Measurements from ENCODE around the gene ADAMTS7.
"Not testable (repeated sequence)": the region's sequence is repeated elsewhere in the genome, so short reads cannot be mapped to it uniquely, and the experiment has no call there.

The ADAMTS7 gene

GRCh38 chr15:78822514-78822913, 11.2 kb upstream of the ADAMTS7 start:
- no peak for DNase-seq

DNA sequence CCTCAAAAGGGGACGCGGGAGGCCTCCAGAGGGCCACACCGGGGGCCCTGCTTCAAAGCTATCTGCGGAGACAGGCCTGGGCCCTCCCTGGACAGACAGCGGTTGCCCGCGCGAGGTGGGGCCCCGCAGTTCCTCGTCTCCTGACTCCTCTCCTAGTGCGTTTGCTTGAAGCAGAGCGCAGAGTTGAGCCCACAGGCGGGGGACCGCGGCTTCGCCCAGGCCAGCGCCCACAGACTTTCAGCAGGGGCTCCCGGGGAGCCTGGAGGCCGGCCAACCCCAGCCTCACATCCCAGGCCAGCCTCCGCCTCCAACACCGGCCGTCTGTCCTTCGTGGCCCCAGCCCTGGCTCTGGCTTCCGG, 540 bp upstream of the ADAMTS7 start:
- DNase-seq, result no peak

- no peak for DNase-seq
Observed at GRCh38 chr15:78810362-78811123, 721 bp downstream of the ADAMTS7 start.

GRCh38 chr15:78810003-78810361, 1.3 kb downstream of the ADAMTS7 start:
- DNase-seq, result no peak

GRCh38 chr15:78808550-78808949, 2.7 kb downstream of the ADAMTS7 start:
- no peak for DNase-seq

- DNase-seq, result no peak
Observed at GRCh38 chr15:78807359-78807758, 3.9 kb downstream of the ADAMTS7 start.

DNA sequence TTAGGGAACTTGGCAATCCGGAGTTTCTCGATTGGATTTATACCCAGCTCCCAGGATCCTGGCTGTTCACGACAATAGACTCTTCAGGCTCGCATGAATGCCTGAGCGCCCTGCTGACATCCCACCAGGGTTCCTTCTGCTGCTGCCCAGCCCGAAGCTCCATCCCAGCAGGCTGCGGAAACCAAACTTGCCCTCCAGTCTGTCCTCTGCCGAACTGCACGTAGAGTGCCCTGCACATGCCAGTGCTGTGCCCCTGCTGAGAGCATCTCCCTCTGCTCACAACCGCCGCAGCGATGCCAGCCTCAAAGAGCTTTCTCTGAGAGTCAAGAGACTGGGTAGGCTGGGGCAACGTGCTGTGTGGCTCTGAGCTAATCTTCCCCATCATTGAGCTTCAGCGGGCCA, 6.9 kb downstream of the ADAMTS7 start:
- DNase-seq, result no peak

GRCh38 chr15:78800806-78801205, 10.5 kb downstream of the ADAMTS7 start:
- no peak for DNase-seq

- no peak for DNase-seq
Observed at GRCh38 chr15:78800189-78800588, 11.1 kb downstream of the ADAMTS7 start.

GRCh38 chr15:78799102-78799501, 12.2 kb downstream of the ADAMTS7 start:
- not testable (repeated sequence) for DNase-seq

DNA sequence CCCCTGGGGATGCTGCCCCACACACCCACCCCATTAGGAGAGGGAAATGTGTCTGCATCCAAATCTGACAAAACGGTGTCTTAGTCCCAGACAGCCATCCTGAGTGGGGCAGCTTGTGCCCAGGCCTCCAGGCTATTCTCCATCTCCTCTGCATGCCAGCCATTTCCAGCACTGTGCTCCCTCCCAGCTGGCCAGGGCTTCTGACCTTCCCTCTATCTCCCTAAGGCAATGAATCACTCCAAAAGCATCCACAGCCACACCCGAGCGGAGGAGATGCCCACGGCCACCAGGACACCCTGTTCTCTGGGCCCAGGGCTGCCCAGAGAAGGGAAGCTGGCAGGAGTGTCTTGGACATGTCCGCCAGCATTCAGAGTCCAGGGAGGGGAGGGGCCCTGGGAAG, 12.9 kb downstream of the ADAMTS7 start:
- not testable (repeated sequence) for DNase-seq

GRCh38 chr15:78797951-78798350, 13.3 kb downstream of the ADAMTS7 start:
- DNase-seq, result no peak

DNA sequence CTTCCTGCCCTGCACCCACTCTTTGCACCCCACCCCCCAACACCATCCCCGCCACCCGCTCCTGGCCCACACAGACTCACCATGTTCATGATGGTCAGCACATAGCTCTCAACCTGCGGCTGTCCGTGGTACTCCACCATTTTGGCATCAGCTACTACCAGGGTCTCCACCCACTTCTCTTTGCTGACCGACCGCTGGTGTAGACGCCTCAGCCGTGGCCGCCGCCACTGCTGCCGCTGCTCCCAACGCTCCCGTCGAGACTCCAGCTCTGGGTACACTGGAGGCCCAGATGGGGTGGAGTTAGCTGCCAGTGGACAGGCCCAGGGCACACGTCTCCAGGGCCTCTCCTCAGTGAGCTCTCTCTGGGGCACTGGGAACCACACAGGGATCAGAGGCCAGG, 14.8 kb downstream of the ADAMTS7 start:
- DNase-seq, result no peak

DNA sequence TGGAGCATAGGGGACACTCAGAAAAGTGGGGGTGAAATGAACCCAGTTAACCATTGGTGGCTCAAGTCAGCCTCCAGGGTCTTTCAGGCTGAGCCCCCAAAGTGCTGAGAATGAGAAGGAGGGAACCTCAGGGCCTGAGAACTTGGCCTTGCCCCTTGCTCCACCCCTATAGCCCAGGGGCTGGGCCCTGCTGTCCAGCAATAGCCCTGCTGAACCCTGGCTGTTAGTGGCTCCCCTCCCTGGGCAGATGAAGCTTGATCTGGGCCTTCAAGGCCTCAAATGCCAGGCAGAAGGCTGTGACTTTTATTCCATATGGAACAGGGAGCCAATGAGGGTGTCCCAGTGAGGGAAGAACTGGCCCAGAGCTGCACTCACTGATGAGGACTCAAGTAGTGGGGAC, 16.2 kb downstream of the ADAMTS7 start:
- DNase-seq, result no peak

- DNase-seq, result not testable (repeated sequence)
Observed at GRCh38 chr15:78794446-78794845, 16.8 kb downstream of the ADAMTS7 start.

GRCh38 chr15:78791357-78791756, 19.9 kb downstream of the ADAMTS7 start:
- DNase-seq, result no peak

DNA sequence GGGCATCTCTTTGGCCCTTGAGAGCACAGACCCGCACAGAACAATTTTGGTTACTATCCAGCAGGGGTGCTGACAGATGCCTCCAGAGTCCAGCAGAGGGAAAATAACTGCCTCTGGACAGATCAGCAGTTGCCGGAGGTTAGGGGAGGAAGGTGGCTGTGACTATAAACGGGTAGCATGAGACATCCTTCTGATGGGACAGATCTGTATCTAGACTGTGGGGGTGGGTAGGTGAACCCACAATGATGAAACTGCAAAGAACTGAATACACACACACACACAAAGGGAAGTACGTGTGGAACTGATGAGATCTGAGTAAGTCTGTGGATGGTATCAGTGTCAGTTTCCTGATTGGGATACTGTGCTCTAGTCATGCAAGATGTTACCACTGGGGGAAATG, 21.2 kb downstream of the ADAMTS7 start:
- no peak for DNase-seq

GRCh38 chr15:78789615-78790014, 21.6 kb downstream of the ADAMTS7 start:
- no peak for DNase-seq

DNA sequence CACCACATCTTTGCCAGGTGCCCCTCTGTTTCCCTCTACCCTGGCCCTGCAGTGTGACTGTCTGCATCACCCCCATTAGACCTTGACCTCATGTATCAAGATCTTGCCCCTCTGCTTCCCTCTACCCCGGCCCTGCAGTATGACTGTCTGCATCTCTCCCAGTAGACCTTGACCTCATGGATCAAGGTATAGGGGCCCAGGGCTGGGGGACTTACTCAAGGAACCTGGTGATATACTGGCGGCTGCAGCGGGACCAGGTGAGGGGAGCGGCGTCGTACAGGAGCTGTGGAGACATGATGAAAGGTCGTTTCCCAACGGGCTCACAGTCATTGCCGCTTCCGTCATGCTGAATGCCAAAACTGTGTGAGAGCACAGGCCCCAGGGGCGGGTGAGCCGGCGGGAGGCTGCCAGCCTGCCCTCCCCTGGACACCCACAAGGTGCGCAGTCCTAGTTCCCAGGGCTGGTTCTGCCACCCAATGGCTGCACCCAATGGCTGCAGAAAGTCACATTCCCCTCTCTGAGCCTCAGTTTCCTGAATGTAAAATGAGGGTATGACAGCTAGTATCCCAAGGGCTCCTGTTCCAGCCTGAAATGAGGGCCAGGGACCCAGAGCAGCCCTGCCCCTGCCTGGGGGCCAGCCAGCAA, 23.1 kb downstream of the ADAMTS7 start:
- no peak for DNase-seq

DNA sequence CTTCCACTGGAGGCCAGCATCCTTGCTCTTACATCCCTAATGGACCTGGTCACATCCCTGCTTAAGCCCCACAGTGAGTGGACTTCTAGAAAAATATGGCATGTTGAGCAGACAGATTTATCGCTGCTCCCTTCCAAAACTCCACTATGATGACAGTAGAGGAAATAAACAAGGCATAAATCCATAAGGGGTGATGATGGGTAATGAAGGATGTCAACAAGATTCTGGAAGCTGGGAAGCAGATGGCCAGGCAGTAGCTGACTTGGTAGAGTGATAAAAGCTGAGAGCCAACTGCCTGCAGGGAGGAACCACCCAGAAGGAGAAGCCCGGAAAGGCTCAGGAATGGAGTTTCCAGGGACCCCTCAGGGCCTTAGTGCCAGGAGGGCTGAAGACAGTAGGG, 28.9 kb downstream of the ADAMTS7 start:
- not testable (repeated sequence) for DNase-seq

DNA sequence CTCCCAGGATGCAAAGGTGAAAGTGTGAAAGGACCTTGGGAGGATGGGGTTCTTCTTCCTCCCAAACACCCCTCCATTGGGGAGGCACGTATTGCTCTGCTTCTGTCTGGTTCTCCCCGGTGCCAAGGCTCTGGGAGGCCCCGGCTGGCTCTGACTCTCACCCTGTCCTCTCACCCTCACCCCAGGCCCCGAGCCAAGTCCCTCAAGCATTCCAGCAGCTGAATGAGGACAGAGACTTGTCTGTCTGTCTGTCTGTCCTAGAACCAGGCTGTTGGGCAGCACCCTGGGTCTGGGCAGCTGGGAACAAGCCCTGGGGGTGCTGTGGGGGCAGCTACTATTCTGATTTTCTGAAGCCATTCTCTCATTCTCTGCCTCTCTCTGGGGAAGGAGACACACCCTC, 29.9 kb downstream of the ADAMTS7 start:
- not testable (repeated sequence) for DNase-seq

DNA sequence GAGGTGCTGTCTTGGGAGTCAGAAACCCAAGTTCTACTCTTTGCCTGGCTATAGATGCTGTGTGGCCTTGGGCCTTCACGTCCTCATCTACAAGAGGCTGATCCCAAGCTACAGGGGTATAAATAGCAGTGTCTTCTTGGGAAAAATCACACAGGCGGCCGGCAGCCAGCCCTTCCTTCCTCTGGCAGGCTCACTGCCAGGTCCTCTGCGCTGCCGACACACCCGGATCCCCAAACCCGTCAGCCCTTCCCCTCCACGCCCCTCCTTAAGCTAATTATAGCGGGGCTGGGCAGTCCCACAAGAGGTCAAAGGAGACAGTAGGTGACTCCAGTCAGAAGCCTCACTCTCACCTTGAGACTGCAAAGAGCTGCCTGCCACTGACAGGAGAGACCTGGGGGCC, 31.3 kb downstream of the ADAMTS7 start:
- not testable (repeated sequence) for DNase-seq

DNA sequence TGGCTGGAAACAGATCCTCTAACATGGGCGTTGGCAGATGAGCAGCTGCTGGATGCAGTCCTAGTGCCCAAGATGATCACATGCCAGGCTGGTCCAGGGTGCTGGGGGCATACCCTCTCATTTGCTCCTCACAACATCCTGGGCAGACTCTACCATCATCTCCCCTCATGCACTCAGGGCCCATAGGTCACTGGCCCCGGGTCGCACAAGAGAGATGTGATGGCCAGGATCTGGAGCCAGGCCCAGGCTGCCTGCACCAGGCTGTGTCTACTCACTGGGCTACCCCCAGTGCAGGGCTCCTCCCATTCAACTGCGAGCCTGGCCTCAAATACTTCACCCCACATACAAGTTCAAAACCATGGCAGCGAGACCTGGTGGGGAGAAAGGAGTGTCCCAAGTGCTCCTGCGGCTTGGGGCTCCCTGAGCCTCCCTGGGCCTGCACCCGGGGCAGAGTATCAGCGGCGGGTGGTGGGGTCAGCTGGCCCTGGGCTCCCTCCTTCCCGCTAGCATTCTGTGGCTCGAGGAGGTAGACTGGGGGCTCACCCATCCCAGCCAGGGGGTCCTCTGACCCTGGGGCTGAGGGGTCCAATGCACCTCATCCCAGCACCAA, 32.0 kb downstream of the ADAMTS7 start:
- DNase-seq, result not testable (repeated sequence)

DNA sequence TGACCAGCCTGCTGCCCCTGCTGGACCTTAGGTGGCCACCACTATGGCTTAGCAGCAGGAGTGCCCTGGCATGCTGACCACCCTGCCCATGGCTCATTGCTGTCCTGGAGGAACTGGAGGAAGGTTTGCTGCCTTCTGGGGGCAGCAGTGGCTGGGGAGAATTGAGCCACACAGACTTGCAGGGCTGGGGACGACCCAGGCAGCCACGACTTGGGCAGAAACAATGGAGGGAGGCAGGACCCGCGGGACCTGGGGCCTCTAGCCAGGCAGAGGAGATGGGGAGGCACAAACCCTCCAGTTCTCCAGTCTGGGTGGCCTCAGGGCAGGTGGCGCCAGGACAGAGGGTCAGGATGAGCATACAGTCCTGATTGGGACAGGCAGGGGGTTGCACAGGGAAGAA, 32.8 kb downstream of the ADAMTS7 start:
- DNase-seq, result no peak
